ENCODE measurements around the gene PROX1.
"Not testable (repeated sequence)": the region's sequence is repeated elsewhere in the genome, so short reads cannot be mapped to it uniquely, and the experiment has no call there.

Gene PROX1

DNA sequence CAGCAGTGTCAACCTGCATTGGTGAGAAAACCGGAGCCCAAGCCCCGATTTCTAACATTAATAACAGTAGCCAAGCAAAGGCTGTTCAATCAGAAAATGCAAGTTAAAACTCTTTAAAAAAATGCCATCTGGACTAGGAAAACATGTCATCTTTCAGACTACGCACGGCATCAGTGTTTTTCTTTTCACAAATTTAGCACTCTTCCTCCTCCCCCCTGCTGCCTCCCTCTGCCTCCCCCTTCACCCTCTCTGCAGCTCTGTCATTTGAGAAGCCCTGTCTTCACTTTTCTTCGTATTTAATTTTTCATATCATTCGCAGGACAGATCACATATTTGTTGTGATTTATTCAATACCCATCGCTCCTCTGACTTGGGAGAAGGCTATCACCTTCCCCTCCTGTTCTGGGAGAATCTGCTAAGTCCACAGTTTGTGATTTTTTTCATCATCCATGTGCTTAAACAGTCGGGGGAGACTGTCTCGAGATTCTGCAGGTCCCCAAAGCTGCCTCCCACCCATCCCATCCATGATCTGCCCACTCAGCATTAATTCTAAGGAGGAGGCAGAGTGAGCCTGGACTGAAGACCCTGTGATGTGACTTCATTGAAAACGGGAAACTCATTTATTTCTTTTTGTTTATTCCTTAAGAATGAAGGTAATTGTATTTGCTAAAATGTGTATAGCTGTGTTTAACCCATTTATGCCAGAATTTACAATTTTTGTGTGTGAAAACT is 84.8 kb downstream of the PROX1 start:
- no peak overlapping the region for H3K27ac Mint-ChIP-seq
- no peaks in the 10 kb centered on the region for H3K27me3 Mint-ChIP-seq
- H3K9me3 Mint-ChIP-seq, result peaks cover 1 to 7% of the 10 kb centered on the region in 2 donors
- H3K4me1 Mint-ChIP-seq, result no peaks in the 10 kb centered on the region
- DNase-seq (no peak), ATAC-seq (replicated peaks) (no peak)
- H3K36me3 Mint-ChIP-seq, result no peaks in the 10 kb centered on the region
- no peak overlapping the region for H3K4me3 Mint-ChIP-seq

DNA sequence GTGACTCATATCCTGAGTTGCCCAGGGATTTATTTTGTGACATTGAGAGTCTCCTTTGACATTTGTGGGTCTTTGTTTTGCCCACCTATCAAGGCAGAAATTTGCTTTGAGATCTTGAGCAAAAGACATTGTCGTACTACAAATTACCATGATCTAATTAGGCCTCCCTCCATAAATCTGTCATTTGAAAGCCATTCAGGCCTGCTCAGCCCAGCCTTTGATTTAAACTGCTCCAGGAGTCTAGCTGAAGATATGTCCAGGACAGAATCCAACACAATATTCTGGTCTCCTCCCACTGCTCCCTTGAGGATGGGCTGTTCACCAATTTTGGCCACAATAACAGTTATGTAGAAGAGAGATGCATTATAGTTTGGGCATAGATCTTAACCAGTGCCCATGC is 86.7 kb downstream of the PROX1 start:
- Mint-ChIP-seq H3K4me1 (no peaks in the 10 kb centered on the region), H3K36me3 (no peaks in the 10 kb centered on the region), H3K27ac (no peak overlapping the region), H3K9me3 (peaks cover 1 to 7% of the 10 kb centered on the region in 2 donors), H3K4me3 (no peak overlapping the region), H3K27me3 (no peaks in the 10 kb centered on the region)
- DNase-seq, result no peak
- ATAC-seq (replicated peaks), result no peak

DNA sequence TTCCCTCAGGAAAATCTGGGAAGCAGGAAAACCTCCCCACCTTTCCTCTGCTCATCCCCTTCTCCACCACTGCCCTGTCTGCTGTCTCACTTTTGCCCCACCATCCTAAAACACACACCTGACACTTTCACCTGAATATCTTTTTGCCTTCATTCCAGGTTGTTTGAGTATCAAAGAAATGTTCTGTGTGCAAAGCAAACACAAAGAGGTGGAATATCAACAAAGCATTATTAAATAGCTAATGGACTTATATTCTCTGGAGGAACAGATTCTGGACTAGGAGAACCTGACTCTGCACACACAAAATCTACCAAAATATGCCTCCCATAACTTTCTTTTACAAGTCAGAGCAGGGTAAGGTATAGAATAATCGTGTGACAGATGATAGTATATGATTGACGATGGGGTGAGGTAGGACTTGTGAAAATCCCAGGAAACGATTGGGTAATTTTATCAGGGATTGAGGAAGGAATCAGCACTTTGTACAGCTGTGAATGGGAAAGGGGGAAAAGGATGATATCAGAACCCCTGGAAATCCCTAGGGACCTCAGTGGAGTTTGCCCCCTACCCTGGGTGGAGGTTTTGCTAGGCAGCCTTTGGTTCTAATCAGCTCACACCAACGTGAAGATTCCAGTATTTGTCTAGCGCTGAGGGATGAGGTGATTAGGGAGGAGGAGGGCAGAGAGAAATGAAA is 87.7 kb downstream of the PROX1 start:
- no peak for DNase-seq
- no peaks in the 10 kb centered on the region for H3K4me1 Mint-ChIP-seq
- H3K27me3 Mint-ChIP-seq, result no peaks in the 10 kb centered on the region
- no peak overlapping the region for H3K4me3 Mint-ChIP-seq
- H3K9me3 Mint-ChIP-seq, result peaks cover 5 to 7% of the 10 kb centered on the region in 2 donors
- H3K27ac Mint-ChIP-seq, result no peak overlapping the region
- ATAC-seq (replicated peaks), result no peak
- no peaks in the 10 kb centered on the region for H3K36me3 Mint-ChIP-seq

DNA sequence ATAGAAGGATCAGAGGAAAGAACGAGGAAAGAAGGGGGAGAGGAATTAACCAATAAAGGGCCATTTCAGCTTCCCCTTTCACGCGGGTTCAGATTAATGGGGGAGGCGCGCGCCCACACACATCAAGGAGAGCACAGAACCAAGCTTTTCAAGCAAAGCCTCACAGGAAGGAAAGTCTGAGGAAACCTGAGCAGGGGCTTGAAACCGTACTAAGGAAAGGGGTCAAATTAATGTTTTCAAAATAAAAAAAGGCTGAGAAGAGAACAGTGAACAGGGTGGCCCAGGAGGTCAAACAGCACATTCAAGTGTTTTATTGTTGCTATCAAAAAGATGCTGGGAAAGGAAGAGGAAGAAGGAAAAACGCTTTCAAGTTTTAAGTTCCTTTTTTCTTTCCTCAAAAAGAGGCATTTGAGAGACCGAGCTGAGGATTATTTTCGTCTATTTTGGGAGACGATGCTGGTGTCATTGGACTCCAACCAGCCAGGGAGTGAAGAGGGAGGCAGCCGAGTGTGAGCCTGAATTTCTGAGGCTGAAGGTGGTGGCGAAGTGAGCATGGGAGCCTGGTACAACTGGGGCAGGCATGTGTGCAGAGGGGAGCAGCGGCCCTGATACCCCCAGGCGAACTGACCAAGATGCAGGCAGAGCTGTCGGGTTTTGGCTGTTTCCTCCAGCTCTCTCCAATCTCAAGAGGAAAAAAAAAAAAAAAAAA is 88.4 kb downstream of the PROX1 start:
- Mint-ChIP-seq H3K36me3 (no peaks in the 10 kb centered on the region), H3K27ac (no peak overlapping the region), H3K4me1 (no peaks in the 10 kb centered on the region), H3K9me3 (peaks cover 5 to 7% of the 10 kb centered on the region in 2 donors), H3K4me3 (no peak overlapping the region), H3K27me3 (no peaks in the 10 kb centered on the region)
- ATAC-seq (replicated peaks), result no peak
- DNase-seq, result no peak

DNA sequence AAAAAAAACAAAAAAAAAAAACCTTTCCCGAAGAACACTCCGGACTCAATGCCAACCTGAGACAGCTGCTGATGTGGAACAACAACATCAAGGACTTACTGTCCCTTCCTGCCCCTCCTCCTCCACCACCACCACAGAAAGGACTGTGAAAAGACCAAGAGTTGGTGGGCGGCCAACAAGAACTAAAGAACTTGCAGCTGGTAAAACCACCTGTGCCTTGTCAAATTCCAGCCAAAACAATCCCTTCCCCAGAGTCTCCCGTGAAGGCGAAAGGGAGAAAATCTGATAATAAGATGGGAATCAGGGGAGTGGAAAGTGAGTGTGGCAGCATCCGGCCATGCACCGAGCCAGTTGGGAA is 88.9 kb downstream of the PROX1 start:
- Mint-ChIP-seq H3K27me3 (no peaks in the 10 kb centered on the region), H3K9me3 (peaks cover 5 to 7% of the 10 kb centered on the region in 2 donors), H3K4me1 (no peaks in the 10 kb centered on the region), H3K27ac (no peak overlapping the region), H3K36me3 (no peaks in the 10 kb centered on the region), H3K4me3 (no peak overlapping the region)
- ATAC-seq (replicated peaks), result no peak
- no peak for DNase-seq

DNA sequence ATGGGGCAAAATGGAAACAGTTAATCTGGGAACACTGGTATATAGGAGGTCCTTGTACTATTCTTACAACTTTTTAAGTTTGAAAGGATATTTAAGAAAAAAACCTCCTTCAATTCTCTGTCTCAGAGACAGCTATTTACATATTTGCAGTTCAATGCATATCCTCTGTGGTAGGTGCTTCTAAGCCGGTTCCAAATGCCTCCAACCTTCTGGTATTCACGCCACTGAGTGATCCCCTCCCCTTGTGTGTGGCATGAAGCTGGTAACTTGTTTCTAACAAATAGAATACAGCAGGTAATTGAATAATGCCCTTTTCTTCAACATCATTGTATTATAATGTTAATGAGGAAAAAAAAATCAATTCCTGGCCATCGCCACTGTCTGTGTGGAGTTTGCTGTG is 91.2 kb downstream of the PROX1 start:
- H3K4me1 Mint-ChIP-seq, result no peaks in the 10 kb centered on the region
- no peaks in the 10 kb centered on the region for H3K36me3 Mint-ChIP-seq
- no peak for DNase-seq
- H3K27ac Mint-ChIP-seq, result no peak overlapping the region
- peaks cover 4 to 7% of the 10 kb centered on the region in 2 donors for H3K9me3 Mint-ChIP-seq
- H3K4me3 Mint-ChIP-seq, result no peak overlapping the region
- H3K27me3 Mint-ChIP-seq, result no peaks in the 10 kb centered on the region
- ATAC-seq (replicated peaks), result no peak

DNA sequence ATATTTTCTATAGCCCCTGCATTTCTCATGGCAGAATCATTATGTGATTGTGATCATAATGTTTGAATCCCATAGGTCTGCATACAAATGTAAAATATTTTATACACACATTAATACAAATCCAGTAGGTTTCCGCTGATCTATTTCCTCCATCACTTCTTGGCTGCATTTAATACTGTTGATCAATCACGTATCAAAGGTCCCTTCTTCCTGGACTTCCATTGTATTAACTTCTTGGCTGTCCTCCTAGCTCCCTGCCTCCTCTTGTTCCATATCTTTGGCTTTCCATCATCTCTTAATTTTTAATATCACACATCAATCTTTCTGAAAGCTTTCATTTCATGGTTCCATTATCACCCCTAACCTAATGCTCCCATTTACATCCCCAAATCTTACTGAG is 97.6 kb downstream of the PROX1 start:
- H3K27me3 Mint-ChIP-seq, result no peaks in the 10 kb centered on the region
- H3K9me3 Mint-ChIP-seq, result peaks cover 3 to 11% of the 10 kb centered on the region in 2 donors
- no peaks in the 10 kb centered on the region for H3K4me1 Mint-ChIP-seq
- no peak for DNase-seq
- no peaks in the 10 kb centered on the region for H3K36me3 Mint-ChIP-seq
- no peak overlapping the region for H3K27ac Mint-ChIP-seq
- ATAC-seq (replicated peaks), result no peak
- H3K4me3 Mint-ChIP-seq, result no peak overlapping the region

DNA sequence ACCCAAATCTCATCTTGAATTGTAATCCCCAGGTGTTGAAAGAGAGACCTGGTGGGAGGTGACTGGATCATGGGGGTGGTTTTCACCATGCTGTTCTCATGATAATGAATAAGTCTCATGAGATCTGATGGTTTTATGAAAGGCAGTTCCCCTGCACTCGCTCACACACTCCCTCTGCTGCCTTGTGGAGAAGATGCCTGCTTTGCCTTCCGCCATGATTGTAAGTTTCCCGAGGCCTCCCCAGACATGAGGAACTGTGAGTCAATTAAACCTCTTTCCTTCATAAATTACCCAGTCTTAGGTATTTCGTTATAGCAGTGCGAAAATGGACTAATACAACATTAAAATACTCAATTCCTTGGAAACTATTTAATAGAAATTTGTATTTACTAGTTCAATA is 99.2 kb downstream of the PROX1 start:
- no peak overlapping the region for H3K27ac Mint-ChIP-seq
- DNase-seq (no peak), ATAC-seq (replicated peaks) (no peak)
- H3K36me3 Mint-ChIP-seq, result no peaks in the 10 kb centered on the region
- peaks cover 3 to 11% of the 10 kb centered on the region in 2 donors for H3K9me3 Mint-ChIP-seq
- H3K4me1 Mint-ChIP-seq, result no peaks in the 10 kb centered on the region
- no peak overlapping the region for H3K4me3 Mint-ChIP-seq
- H3K27me3 Mint-ChIP-seq, result peaks cover 0 to 5% of the 10 kb centered on the region in 2 donors

DNA sequence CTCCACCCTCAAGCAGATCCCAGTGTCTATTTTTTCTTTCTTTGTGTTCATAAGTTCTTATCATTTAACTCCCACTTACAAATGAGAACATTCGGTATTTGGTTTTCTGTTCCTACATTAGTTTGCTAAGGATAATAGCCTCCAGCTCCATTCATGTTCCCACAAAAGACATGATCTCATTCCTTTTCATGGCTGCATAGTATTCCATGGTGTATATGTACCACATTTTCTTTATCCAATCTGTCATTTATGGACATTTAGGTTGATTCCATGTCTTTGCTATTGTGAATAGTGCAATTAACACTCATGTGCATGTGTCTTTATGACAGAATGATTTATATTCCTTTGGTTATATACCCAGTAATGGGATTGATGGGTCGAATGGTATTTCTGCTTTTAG is 101.2 kb downstream of the PROX1 start:
- H3K9me3 Mint-ChIP-seq, result peaks cover 3 to 13% of the 10 kb centered on the region in 2 donors
- H3K4me3 Mint-ChIP-seq; H3K27ac Mint-ChIP-seq; DNase-seq; H3K36me3 Mint-ChIP-seq; H3K4me1 Mint-ChIP-seq; ATAC-seq (replicated peaks): not testable (repeated sequence)
- peaks cover 5 to 12% of the 10 kb centered on the region in 2 donors for H3K27me3 Mint-ChIP-seq

Data from stimulated activated naive B cell treated with anti-CD40 and anti-IgM and Interleukin-4, amounts not matched to agents 10 μg/mL and 1 μg/mL and 100 μg/mL, for 72 hours (primary cell).